B cell (primary cell): Measurements from ENCODE around the gene SRSF1. TPM values are rescaled to one million over a fixed set of nuclear protein-coding genes. Genes with fewer than 3 reads are reported as not detected.

Source experiments
- ATAC-seq: fragments of 200-7000 bp; cut with Tn5 transposase; one replicate; pipeline ENCODE4 v1.10.0; 2021; ENCODE audit warnings: low read depth, mild to moderate bottlenecking, moderate number of reproducible peaks, moderate library complexity
- CTCF ChIA-PET: fragments of 350-600 bp; sonication (Branson Sonifier 250); formaldehyde crosslinking; loops from one replicate; lab custom pipeline; 2021; ENCODE audit warnings: antibody characterized with exemption, inconsistent platforms; lab: Charles Lee
- POLR2A ChIA-PET: fragments of 350-600 bp; sonication (Branson Sonifier 250); formaldehyde crosslinking; loops from one replicate; lab custom pipeline; 2021; ENCODE audit warnings: antibody characterized with exemption; lab: Charles Lee
- DNase-seq: peaks from one replicate; pipeline ENCODE4 v3.0.0; 2013
- H2AFZ ChIP-seq: 2 replicates; pipeline ENCODE4 v1.6.1; 2012; ENCODE audit warnings: mild to moderate bottlenecking, low read depth, low read length; ENCODE audit not compliant: insufficient read depth, poor library complexity, severe bottlenecking
- H3K27ac ChIP-seq, 2 donors: 1 replicate in 1 of 2; 2 replicates in 1 of 2; pipeline ENCODE4 v1.5.1; 2012 to 2013; ENCODE audit warnings: low read length in 2 of 2, mild to moderate bottlenecking in 2 of 2, moderate library complexity in 1 of 2
- H3K27me3 ChIP-seq, 4 experiments: fragments of 200-600 bp in 1 of 4; sonication (generic) in 1 of 4; replicated peaks in 1 of 4; 1 replicate in 2 of 4; 2 replicates in 2 of 4; pipeline versions ENCODE4 v1.6.1 to v1.7.0; 2013 to 2016; ENCODE audit warnings: low read length in 3 of 4, mild to moderate bottlenecking in 2 of 4, mixed read lengths in 1 of 4, moderate library complexity in 1 of 4; ENCODE audit not compliant: insufficient read depth in 4 of 4, control insufficient read depth in 3 of 4; ENCODE audit errors: control extremely low read depth in 1 of 4
- H3K36me3 ChIP-seq, 2 experiments: replicated peaks in 1 of 2; 1 replicate in 1 of 2; 2 replicates in 1 of 2; pipeline versions ENCODE4 v1.6.1 to v1.7.1; 2013; ENCODE audit warnings: low read length in 1 of 2; ENCODE audit not compliant: insufficient read depth in 2 of 2, control insufficient read depth in 1 of 2; ENCODE audit errors: control extremely low read depth in 1 of 2, extremely low read depth in 1 of 2
- H3K4me1 ChIP-seq, 2 donors: fragments of 200-600 bp in 1 of 2; sonication (generic) in 1 of 2; 1 replicate in 1 of 2; 2 replicates in 1 of 2; pipeline versions ENCODE4 v1.5.1 to v1.6.1; 2013 to 2017; ENCODE audit warnings: low read length in 2 of 2; ENCODE audit not compliant: control insufficient read depth in 2 of 2, insufficient read depth in 2 of 2
- H3K4me2 ChIP-seq: replicated peaks from 2 replicates; pipeline ENCODE3; 2012; ENCODE audit warnings: mild to moderate bottlenecking, low read depth, low read length; ENCODE audit not compliant: poor library complexity, severe bottlenecking
- H3K4me3 ChIP-seq, 5 experiments: fragments of 200-600 bp in 1 of 5; sonication (generic) in 1 of 5; 1 replicate in 3 of 5; 2 replicates in 2 of 5; pipeline versions ENCODE4 v1.5.1 to v1.7.0; 2011 to 2016; ENCODE audit warnings: low read length in 4 of 5, mild to moderate bottlenecking in 4 of 5, low read depth in 2 of 5, control low read depth in 1 of 5, moderate library complexity in 1 of 5; ENCODE audit not compliant: insufficient read depth in 1 of 5; ENCODE audit errors: control extremely low read depth in 1 of 5, extremely low read depth in 1 of 5
- H3K79me2 ChIP-seq: fragments of 200-600 bp; sonication (generic); one replicate; pipeline ENCODE4 v1.6.0; 2016; ENCODE audit warnings: low read length; ENCODE audit not compliant: control insufficient read depth, insufficient read depth
- H3K9ac ChIP-seq: fragments of 200-600 bp; sonication (generic); 2 replicates; pipeline ENCODE4 v1.6.1; 2017; ENCODE audit warnings: mild to moderate bottlenecking, low read length, moderate library complexity
- H3K9me3 ChIP-seq, 3 donors: one replicate each; pipeline versions ENCODE4 v1.6.1 to v1.7.1; 2013; ENCODE audit warnings: low read length in 2 of 3; ENCODE audit not compliant: control insufficient read depth in 2 of 3, insufficient read depth in 1 of 3; ENCODE audit errors: control extremely low read depth in 1 of 3
- H4K20me1 ChIP-seq: 2 replicates; pipeline ENCODE4 v1.6.0; 2012; ENCODE audit warnings: mild to moderate bottlenecking, low read length; ENCODE audit not compliant: insufficient read depth, control insufficient read depth, poor library complexity, severe bottlenecking
- H3K27ac Mint-ChIP-seq: one replicate; pipeline ENCODE4 v1.8.0; 2021; ENCODE audit warnings: mixed read lengths
- H3K27me3 Mint-ChIP-seq: one replicate; pipeline ENCODE4 v1.8.0; 2021; ENCODE audit warnings: mixed read lengths
- H3K4me1 Mint-ChIP-seq: one replicate; pipeline ENCODE4 v1.8.0; 2021; ENCODE audit warnings: mixed read lengths
- H3K4me3 Mint-ChIP-seq: one replicate; pipeline ENCODE4 v1.8.0; 2021; ENCODE audit warnings: mixed read lengths
- H3K9me3 Mint-ChIP-seq: one replicate; pipeline ENCODE4 v1.8.0; 2022; ENCODE audit warnings: mixed read lengths; ENCODE audit not compliant: insufficient read depth
- CTCF ChIP-seq: fragments of 200-600 bp; IDR thresholded peaks from one replicate; pipeline ENCODE4 v1.8.0; 2022; ENCODE audit warnings: antibody characterized with exemption, mild to moderate bottlenecking
- EZH2 ChIP-seq: IDR thresholded peaks from 2 replicates; pipeline ENCODE4 v1.6.1; 2012; ENCODE audit warnings: borderline replicate concordance, low read depth, mild to moderate bottlenecking, moderate library complexity, low read length; ENCODE audit not compliant: insufficient read depth, poor library complexity, severe bottlenecking
- WGBS: methylation state at CpG from one replicate; pipeline ENCODE4 v1.1.5; 2013; ENCODE audit warnings: missing lambda C conversion rate; ENCODE audit not compliant: insufficient coverage; 5-methylcytosine and 5-hydroxymethylcytosine counted together
- intact Hi-C: fragments of 100-400 bp; cut with micrococcal nuclease; formaldehyde crosslinking; loops from one replicate; pipeline ENCODE4 v1.10.0; 2022
- polyA plus RNA-seq: library from polyadenylated mRNA; depleted of rRNA; stranded (reverse); fragments of >200 nt; gene quantifications from 2 replicates; pipeline ENCODE4 v1.2.3, GENCODE V29; 2012
- total RNA-seq, 2 donors: library from RNA; stranded (reverse); fragments of 120-200 nt in 1 of 2; gene quantifications; 1 replicate in 1 of 2; 2 replicates in 1 of 2; pipeline versions ENCODE4 v1.2.3 to v1.2.4, GENCODE V29; 2013 to 2022

Gene SRSF1
- total and polyA plus RNA-seq, 2 donors (not counting 1 experiment from before 2014, with no cell fraction given), result 163 to 250 TPM

- CTCF ChIA-PET, result interaction anchor here (1.5 to 20.2 kb wide), 6 partner anchors 9 to 134 kb away, joined by 5 to 468 read pairs (median 26); partner anchors contain the start of gene MRPS23
- Mint-ChIP-seq H3K9me3 (no peaks in the 10 kb centered on the region), H3K4me1 (peaks cover 50% of the 10 kb centered on the region), H3K27ac (peak overlapping the region; percentile 65), H3K27me3 (no peaks in the 10 kb centered on the region), H3K4me3 (peak overlapping the region; percentile 95)
- ATAC-seq (no peak), DNase-seq (no peak)
- Histone ChIP-seq H3K79me2 (peaks cover 40% of the 10 kb centered on the region), H3K27ac (no peak overlapping the region), H4K20me1 (peaks cover 18% of the 10 kb centered on the region), H3K4me3 (no peak overlapping the region), H3K27me3 (no peaks in the 10 kb centered on the region), H3K9ac (no peak overlapping the region), H3K36me3 (no peaks in the 10 kb centered on the region), H2AFZ (no peak overlapping the region), H3K4me2 (no peak overlapping the region), H3K9me3 (no peaks in the 10 kb centered on the region), H3K4me1 (peaks cover 44% of the 10 kb centered on the region in 2 donors)
- POLR2A ChIA-PET, result interaction anchor here (0.6 to 1.1 kb wide), 3 partner anchors 17 to 50 kb away, joined by 3 to 6 read pairs (median 4); partner anchors contain the start of gene SRSF1
- WGBS, result no CpG with 5 or more reads among the region's 2 CpGs
- intact Hi-C loops, result no loop called here
- TF ChIP-seq EZH2 (no peak), CTCF (no peak)
Measured at GRCh38 chr17:57990037-57990436, 17.0 kb downstream of the SRSF1 start.
